HG03520 (cell line): ENCODE results near the gene PRKCZ.
"Not testable (repeated sequence)": the region's sequence is repeated elsewhere in the genome, so short reads cannot be mapped to it uniquely, and the experiment has no call there.

Experiments used
- ATAC-seq: cut with Tn5 transposase; IDR thresholded peaks from one replicate; pipeline ENCODE4 v1.9.1; 2021; ENCODE audit warnings: mild to moderate bottlenecking, moderate library complexity; ENCODE audit not compliant: unreplicated experiment

Gene PRKCZ

DNA sequence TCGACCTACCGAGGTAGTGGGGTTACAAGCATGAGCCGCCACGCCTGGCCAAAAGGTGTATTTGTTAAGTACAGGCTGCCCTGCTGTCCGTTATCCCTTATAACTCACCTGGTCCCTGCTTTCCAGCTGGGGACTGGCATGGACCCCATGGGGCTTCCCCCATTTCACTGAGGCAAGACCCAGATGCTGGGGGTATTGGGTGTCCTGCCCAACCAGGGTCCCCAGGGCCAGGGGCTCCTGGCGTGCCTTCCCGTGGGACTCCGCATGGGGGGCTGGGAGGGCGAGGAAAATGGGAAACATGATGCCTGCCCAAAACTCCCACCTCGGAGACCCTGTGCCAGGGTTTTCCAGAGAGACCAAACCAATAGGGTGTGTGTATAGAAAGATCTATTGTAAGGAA lies 79.9 kb downstream of the PRKCZ start:
- no peak for ATAC-seq

DNA sequence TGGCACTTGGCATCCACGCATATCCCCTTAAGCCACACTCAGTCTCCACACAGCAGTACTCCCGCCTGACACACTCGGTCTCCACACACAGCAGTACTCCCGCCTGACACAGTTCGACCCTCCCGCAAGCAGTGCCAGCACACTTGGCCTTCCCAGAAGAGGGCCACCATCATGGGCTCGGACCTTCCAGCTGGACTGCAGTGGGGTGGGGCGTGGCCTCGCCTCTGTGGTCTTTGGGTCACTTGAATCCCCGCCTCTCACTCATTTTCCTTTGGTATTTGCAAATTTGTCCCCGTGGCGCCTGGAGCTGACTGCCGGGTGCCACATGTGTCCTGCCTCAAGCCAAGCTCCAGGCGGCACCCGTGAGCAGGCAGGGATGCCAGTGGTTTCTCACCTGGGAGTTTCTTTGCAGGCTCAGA lies 80.7 kb downstream of the PRKCZ start:
- no peak for ATAC-seq

DNA sequence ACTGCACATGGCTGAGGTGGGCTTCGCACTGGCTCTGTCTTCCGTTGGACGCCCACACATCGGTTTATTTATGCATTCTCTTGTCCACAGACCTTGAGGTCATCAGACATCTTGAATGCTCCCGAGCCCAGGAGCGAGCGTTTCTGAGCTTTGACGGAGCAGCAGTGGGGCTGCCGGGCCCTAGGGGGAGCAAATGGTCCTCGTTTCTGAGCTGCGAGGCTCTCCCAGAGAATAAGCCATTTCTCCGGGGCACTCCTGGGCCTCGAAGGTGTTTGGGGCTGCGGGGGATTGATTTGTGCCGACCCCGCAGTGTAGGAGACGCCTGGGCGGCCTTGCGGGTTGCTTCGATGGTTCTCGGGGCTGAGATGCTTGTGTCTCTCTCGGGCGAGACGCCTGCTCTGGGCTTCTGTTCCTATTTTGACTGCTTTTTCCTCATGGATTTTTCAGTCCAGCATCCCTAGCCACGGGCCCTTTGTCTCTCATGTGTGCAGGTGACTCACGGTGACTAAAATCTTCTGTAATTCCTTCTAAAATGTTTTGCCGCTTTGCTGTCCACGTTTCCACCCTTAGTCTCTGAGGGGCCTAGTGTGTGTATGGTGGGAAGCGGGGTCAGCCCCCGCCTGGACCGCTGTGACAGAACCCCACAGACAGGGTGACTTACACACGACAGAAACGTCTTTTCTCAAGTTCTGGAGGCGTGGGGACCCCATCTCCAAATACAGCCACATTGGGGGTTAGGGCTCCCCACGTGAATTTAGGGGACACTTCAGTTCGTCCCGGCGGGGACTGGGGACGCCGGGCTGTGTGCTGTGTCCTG lies 82.2 kb downstream of the PRKCZ start:
- ATAC-seq: no peak

DNA sequence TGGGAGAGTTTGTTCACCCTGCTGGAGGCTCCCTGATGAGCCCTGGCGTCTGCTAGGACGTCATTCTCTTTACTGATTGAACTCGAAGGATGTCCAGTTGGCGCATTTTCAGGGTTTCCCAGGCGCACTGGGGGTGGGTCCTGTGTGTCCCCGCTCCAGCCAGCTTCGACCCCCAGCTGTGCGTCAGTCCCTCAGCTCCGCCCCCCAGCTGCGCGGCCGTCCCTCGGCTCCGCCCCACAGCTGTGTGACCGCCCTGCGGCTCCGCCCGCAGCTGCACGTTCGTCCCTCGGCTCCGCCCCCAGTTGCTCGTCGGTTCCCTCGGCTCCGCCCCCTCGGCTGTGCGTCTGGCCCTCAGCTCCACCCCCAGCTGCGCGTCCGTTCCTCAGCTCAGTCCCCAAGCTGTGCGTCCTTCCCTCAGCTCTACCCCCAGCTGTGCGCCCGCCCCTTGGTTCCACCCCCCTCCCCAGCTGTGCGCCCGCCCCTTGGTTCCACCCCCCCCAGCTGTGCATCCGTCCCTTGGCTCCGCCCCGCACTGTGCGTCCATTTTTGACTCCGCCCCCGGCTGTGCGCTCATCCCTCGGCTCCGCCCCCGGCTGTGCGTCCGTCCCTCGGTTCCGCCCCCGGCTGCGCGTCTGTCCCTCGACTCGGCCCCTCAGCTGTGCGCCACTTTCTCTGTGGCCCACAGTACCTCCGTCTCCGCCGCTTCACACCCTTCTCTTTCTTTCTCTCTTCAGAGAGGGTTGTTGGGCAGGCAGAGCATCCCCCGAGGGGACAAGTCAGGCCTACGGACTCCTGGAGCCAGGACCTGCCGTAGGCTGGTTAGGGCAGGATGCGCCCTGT lies 83.0 kb downstream of the PRKCZ start:
- ATAC-seq: peak; percentile 84

DNA sequence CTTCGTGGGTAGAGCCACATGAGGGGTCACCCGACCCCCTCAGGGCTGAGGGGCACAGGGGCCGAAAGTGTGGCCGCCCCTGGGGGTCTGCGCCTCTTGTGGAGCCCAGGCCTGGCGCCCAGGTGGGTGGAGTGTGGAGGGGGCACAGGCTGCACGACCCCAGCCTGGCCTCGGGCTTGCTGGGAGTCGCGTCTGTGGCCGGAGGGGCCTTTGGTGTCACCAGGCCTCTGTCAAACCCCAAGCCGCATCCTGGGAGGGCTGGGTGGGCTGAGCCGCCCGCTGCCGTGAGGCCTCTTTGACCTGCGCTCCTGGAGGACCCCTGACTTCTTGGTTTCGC lies 83.6 kb downstream of the PRKCZ start:
- ATAC-seq: no peak

DNA sequence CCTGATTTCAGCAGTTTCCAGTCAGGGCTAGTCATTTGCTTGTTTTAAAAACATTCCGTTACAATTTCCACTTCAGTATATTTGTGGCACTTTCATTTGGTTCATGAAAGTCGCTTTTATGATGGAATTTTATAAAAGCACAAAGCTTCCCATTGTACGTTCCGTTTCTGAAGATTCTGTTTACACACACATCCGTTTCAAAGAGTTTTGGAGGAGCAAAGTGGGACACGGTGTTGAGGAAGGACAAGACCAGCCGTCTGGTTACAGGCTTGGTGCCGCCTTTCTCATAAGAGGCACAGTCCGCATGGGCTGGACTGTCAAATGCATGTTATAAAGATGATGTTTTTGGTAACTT lies 84.0 kb downstream of the PRKCZ start:
- ATAC-seq: no peak

DNA sequence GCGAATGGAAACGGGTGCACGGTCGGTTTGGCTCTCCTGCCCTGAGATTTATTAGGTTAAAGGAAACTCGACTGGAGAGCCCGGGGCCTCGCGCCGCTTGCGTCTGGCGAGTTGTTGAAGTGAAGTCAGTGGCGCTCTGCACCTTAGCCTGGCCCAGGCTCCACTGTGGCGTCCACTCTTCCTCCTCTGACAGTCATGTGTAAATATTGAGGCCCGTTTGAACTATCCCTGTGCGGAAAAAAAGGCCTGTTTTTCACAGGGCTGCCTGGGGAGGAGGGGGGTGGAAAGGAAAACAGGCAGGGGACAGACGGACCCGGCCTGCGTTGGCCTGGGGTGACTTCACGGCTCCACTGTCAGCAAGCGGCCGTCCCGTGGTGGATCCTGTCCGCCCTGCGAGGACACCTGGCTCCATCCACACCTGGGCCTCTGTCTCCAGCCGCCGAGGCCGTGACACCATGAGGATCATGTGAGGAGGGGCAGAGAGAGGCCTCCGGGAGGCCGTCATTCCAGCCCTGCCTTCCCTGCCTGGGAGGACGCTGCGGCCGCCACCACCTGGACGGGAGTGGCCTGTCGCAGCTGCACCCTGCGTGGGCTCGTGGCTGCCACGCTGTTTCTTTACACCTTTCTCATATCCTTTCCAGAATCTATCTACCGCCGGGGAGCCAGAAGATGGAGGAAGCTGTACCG lies 84.6 kb downstream of the PRKCZ start:
- ATAC-seq: no peak

DNA sequence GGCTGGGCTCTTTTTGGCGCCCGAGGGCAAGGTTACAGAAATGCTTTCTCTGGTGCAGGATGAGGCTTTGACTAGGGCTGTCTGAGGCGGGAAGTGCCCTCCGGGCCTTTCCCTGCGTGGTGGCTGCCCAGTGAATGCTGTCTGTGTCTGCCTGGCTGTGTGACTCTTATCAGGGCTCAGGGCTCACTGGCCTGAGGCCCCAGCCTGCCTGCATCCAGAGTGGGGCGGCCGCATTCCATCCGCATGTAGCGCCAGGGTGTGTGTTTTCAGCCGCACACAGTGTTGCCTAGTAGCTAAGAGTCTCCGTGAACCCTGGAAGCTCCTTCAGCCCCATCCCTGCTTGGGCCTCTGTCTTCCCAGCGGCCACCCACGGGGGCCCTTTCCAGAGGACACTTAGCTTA lies 85.2 kb downstream of the PRKCZ start:
- ATAC-seq: no peak

DNA sequence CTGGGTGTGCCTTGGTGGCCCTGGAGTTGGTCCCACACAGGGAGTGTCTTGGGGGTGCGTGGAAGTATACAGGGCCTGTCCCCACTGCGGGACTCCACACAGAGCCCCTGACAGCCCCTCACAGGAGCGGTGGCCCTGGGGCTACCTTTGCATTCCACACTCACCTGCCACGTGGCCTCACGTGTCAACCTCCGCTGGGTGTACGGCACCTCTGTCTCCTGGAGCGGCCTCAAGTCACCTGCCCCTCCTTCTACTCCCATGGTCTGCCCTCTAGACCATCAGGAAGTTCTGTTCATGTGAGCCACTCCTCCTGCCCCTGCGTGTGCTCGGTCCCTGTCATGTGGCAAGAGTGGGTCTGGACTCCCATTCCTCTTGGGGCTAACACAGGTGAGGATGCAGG lies 85.7 kb downstream of the PRKCZ start:
- ATAC-seq: no peak

DNA sequence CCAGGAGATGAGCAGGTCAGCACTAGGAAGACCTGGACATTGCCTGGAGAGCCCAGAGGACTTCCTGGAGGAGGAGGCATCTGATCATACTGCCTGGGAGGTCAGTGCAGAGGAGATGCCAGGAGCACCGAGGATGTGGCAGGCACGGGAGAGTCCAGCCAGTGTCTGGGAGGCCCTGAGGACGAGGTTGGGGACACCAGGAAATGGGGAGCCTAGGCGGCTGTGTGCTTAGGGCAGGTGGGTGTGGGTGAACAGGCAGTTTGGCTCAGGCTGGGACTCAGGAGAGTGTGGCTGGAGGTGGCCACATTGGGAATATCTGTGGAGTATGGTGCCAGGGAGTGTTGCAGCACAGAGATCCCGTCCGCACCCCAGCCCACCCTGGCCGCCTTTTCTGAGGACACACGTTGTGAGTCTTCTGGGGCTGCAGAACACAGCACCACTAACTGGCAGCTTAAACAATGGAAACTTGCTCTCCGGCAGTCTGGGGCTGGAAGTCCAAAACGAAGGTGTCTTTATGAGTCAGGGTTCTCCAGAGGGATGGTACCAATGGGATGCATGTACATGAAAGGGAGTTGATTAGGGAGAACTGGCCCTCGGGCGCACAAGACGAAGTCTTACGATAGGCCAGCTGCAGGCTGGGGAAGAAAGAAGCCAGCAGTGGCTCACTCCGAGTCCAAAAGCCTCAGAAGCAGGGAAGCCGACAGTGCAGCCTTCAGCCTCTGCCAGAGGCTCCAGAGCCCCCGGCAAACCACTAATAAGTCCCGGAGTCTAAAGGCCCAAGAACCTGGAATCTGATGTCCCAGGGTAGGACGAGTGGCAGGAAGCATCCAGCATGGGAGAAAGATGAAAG lies 86.4 kb downstream of the PRKCZ start:
- ATAC-seq: no peak

DNA sequence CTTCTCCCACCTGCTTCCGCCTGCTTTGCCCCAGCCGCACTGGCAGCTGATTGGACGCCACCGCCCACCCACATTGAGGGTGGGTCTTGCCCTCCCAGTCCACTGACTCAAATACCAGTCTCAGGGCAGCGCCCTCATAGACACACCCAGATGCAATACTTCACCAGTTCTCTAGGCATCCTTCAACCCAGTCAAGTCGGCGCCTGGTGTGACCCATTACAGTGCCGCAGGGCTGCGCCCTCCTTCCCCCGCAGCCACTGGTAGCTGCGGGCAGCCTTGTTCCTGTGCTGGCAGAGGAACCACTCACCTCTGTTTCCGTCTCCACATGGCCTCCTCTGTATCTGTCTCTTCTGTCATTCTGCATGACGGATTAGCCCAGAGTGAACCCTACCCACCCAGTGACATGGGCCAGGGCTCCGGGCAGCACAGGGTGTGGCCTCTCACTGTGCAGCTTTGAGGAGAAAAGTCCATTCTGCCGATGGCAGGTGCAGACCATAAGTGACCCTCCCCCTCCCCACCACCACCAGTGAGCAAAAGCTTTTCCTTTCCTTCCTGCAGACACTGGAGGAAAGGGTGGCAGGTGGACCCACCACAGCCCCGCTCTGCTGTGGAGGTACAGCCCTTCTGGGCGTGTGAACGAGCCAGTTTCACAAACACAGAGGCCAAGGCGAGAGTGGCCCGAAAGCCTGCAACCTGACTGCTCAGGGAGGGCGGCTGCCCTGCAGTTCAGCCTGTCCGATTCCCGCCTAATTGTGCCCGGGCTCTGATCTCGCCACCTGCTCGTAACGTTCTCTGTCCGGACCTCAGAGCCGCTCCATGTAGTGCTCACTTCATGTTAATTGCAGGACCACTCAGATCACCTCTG lies 87.3 kb downstream of the PRKCZ start:
- no peak for ATAC-seq

DNA sequence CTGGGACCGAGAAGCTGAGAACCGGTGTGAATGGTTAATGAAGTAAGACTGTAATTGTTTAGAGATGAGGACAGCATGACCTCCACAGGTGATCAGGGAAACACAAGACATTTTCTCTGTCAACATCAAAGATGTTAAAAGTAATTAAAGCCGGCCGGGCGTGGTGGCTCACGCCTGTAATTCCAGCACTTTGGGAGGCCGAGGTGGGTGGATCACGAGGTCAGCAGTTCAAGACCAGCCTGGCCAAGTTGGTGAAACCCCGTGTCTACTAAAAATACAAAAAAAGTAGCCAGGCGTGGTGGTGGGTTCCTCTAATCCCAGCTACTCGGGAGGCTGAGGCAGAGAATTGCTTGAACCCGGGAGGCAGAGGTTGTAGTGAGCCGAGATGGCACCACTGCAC lies 88.9 kb downstream of the PRKCZ start:
- not testable (repeated sequence) for ATAC-seq

DNA sequence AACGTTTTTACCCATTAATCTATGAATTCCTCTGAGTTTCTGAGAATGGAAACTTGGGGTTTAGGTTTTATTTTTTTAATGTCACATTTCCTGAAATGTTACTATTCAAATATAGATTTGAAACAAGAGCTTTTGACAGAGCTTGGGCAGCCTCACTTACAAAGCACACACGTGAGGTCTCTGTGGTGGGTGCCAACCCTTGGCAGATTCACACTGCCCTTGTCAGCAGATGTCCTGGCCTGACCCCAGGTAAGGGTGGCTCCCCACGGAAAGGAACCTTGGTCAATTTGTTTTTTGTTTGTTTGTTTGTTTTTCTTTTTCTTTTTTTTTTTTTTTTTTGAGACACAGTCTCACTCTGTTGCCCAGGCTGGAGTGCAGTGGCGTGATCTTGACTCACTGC lies 90.8 kb downstream of the PRKCZ start:
- no peak for ATAC-seq

DNA sequence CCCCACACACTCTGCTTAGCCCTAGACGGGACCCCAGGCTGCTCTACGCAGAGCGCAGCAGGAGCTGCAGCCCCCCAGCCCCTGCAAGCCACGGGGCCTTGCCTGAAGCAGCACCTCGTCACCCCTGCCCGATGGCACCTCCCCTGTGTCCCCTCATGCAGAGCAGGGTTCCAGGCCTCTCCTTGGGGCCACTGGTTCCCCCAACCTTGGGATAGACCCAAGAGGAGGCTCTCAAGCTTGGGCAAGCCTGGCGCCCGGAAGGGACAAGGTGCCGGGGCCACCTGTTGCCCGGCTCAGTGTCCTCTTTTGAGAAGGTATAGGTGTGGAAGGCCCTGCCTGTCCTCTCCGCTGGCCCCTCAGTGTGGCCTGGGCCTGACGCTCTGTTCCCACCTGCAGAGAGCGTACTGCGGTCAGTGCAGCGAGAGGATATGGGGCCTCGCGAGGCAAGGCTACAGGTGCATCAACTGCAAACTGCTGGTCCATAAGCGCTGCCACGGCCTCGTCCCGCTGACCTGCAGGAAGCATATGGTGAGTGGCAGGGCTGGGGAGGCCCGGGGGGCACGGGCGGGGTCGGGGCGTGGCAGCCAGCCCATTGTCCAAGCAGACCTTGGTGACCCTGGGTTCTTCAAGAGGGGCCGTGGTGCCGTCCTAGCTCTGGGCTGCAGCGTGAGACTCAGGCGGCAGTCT lies 93.7 kb downstream of the PRKCZ start:
- no peak for ATAC-seq

DNA sequence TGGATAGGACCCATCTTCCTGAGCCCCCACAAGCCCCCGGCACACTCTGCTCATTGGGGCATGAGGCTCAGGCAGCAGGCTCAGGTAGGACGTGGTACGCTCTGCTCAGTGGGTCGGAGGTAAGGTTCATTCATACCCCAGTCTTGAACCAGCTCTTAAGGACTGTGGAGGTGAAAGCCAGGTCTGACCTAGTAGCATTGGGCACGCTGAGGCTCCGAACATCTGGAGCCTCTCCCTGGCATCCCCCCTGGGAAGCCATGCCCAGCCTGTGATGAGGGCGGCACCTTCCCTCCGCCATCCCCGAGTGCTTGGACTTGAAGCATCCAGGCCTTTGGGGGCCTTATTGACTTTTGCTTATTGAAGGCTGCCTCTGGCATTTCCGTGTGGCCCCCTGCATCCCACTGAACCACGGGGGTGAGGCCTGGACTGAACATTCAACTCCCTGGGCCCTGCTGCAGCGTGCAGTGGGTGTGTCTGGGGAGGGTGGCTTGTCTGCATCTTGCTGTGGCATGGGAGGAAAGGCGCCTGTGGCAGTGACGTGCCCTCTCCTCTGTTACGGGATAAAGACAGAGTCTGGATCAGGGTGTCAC lies 94.4 kb downstream of the PRKCZ start:
- no peak for ATAC-seq

DNA sequence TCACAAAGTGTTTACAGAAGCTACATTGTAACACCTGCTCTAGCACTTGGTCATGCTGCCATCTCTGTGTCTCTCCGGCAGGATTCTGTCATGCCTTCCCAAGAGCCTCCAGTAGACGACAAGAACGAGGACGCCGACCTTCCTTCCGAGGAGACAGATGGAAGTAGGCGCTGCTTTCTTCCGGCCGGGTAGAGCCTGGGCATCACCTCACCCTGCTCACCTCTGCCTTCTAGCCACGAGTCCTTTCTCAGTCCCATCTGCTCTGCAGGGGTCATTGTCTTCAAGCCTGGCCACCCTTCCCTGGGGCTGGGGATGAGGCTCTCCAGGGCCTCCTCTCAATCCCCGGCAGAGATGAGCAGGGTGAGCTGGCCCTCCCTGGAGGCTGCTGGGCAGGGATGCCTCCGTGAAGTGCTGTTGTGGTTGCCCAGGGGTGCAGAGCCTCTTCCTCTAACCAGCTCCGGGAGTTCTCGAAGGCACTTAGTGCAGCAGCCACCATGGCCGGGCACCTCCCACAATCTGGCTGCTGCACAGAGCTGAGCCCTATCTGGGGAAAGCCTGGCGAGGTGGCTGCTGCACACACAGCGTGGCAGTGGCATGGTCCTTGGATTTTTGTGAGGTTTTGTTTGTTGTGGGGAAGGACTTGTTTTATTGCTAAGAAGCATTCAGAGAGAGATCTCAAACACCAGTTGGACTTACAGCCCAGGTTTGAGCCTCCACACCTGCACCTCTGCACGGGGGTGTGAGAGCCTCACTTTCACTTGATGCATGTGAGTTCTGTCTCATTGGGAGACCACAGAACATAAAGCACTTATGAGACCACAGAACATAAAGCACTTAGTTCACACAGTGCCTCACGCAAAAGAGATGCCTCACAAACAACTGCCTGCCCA lies 96.0 kb downstream of the PRKCZ start:
- no peak for ATAC-seq

DNA sequence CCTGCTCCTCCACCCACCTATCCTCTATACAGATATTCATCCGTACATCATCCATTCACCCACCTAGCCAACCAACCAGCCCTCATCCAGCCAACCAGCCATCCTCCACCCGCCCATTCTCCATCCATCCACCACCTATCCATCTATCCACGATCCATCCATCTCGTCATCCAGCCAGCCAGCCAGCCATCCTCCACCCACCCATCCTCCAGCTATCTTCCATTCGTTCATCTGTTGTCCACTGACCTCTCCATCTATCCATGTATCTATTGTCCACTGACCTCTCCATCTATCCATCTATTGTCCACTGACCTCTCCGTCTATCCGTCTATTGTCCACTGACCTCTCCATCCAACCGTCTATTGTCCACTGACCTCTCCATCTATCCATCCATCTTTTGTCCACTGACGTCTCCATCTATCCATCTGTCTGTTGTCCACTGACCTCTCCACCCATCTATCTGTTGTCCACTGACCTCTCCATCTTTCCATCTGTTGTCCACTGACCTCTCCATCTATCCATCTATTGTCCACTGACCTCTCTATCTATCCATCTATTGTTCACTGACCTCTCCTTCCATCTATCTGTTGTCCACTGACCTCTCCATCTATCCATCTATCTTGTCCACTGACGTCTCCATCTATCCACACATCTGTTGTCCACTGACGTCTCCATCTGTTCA lies 96.8 kb downstream of the PRKCZ start:
- no peak for ATAC-seq
